ENCODE data around the gene PKP3. TPM values are rescaled to one million over a fixed set of nuclear protein-coding genes. Genes with fewer than 3 reads are reported as not detected.

Gene PKP3
- total and polyA plus RNA-seq, 7 experiments from 2014 or later = not detected

- H3K27me3 Mint-ChIP-seq = no peaks in the 10 kb centered on the region
- intact Hi-C loops (cut with micrococcal nuclease) = loop anchor here in 1 of 2 donors (10.0 kb wide), 2 partner anchors 282 to 382 kb away; partner anchors contain the start of genes CEND1, DEAF1, SLC25A22 and TMEM80
- ATAC-seq = no peak
- H3K4me3 ChIP-seq (ENCODE audit: low read length) = peak overlapping the region; percentile 92
- peak in 2 of 9 donors; percentile 10 to 20 for DNase-seq
- H3K27me3 ChIP-seq (ENCODE audit: control insufficient read depth in 2 of 2, insufficient read depth in 2 of 2, low read length in 2 of 2) = no peaks in the 10 kb centered on the region
- H3K4me1 ChIP-seq (ENCODE audit: control insufficient read depth in 2 of 2, insufficient read depth in 2 of 2, low read length in 2 of 2) = peaks cover 16 to 21% of the 10 kb centered on the region in 2 donors
- CTCF ChIA-PET = interaction anchor here (0.9 to 1.3 kb wide), 2 partner anchors 36 to 184 kb away, joined by 3 read pairs; no protein-coding TSS in a partner anchor
- peaks cover 0 to 21% (median 0%) of the 10 kb centered on the region in 3 experiments for H3K36me3 ChIP-seq (ENCODE audit: control insufficient read depth in 2 of 3, insufficient read depth in 3 of 3, low read length in 3 of 3)
- no peaks in the 10 kb centered on the region for H3K9me3 ChIP-seq (ENCODE audit: control insufficient read depth in 2 of 3, low read length in 3 of 3)
- H3K27ac ChIP-seq (ENCODE audit: low read depth, low read length) = peak overlapping the region; percentile 61
- peak overlapping the region; percentile 82 to 100 (median 95) for H3K4me3 Mint-ChIP-seq
- peak overlapping the region in 3 of 9 donors; percentile 79 to 88 (median 85) for H3K27ac Mint-ChIP-seq
- POLR2A ChIA-PET = interaction anchor here (0.6 to 5.2 kb wide), 4 partner anchors 27 to 391 kb away, joined by 3 to 93 read pairs (median 3); partner anchors contain the start of gene PTDSS2
- peaks cover 14 to 33% (median 26%) of the 10 kb centered on the region in 7 donors for H3K4me1 Mint-ChIP-seq
- peaks cover 0 to 2% (median 0%) of the 10 kb centered on the region in 11 donors for H3K9me3 Mint-ChIP-seq
- H3K36me3 Mint-ChIP-seq = peaks cover 0 to 11% (median 0%) of the 10 kb centered on the region in 5 donors
Observed at GRCh38 chr11:412641-413119, 18.7 kb downstream of the PKP3 start.

DNA sequence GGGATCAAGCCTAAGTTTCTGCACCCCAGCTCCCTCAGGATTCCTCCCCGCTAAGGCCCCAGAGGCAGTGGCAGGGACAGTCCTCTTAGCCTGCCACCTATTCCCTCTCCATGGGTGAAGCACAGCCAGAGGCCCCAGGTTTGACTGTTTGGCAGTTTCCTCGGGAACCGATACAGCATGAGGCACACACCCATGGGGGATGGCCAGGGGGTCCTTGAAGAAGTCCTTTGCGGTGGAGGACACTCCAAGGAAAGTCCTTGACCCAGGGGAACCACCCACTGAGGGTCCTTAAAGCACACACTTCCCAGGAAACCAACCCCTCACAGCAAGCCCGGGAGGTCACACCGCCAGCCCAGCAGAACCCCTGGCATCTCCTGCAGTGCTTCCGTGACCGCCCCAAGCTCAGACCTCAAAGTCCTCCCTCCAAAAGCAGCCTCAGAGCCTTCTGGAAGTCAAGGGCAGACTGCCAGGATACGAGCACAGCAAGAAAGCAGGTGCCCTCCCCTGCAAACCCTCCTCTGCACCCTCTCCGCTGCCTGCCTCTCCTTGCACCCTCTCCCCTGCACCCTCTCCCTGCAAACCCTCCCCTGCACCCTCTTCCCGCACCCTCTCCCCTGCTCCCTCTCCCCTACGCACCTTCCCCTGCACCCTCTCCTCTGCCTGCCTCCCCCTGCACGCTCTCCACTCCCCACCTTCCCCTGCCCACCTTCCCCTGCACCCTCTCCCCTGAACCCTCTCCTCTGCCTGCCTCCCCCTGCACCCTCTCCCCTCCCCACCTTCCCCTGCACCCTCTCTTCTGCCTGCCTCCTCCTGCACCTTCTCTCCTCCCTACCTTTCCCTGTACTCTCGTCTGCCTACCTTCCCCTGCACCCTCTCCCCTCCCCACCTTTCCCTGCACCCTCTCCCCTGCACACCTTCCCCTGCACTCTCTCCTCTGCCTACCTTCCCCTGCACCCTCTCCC lies 19.4 kb downstream of the PKP3 start:
- POLR2A ChIA-PET = interaction anchor here (0.6 to 5.2 kb wide), 10 partner anchors 17 to 206 kb away, joined by 3 to 93 read pairs (median 6); partner anchors contain the start of genes BET1L, PTDSS2 and RIC8A
- no peak for ATAC-seq
- H3K4me1 Mint-ChIP-seq = peaks cover 14 to 37% (median 26%) of the 10 kb centered on the region in 7 donors

GRCh38 chr11:414318-414857 lies 20.4 kb downstream of the PKP3 start:
- intact Hi-C loops (cut with micrococcal nuclease) = loop anchor here (2.0 to 10.0 kb wide), 5 partner anchors 92 to 380 kb away; partner anchors contain the start of genes BET1L (in 1 of the 2), CEND1 (in 1 of the 2), DEAF1 (in 1 of the 2) and PSMD13 (in 1 of the 2)
- Mint-ChIP-seq H3K36me3 (peaks cover 0 to 11% (median 0%) of the 10 kb centered on the region in 5 donors), H3K9me3 (peaks cover 0 to 2% (median 0%) of the 10 kb centered on the region in 11 donors), H3K27ac (peak overlapping the region; percentile 78 to 97 (median 90)), H3K4me3 (peak overlapping the region; percentile 94 to 100 (median 96)), H3K27me3 (no peaks in the 10 kb centered on the region), H3K4me1 (peaks cover 14 to 37% (median 20%) of the 10 kb centered on the region in 7 donors)
- ChIA-PET POLR2A (interaction anchor here (0.6 to 5.2 kb wide), 19 partner anchors 9 to 208 kb away, joined by 3 to 93 read pairs (median 5); partner anchors contain the start of genes ANO9, BET1L, PTDSS2 and RIC8A), CTCF (interaction anchor here (0.8 to 3.2 kb wide), 5 partner anchors 29 to 87 kb away, joined by 3 to 16 read pairs (median 7); partner anchors contain the start of gene PTDSS2)
- Histone ChIP-seq H3K4me1 (ENCODE audit: control insufficient read depth in 2 of 2, insufficient read depth in 2 of 2, low read length in 2 of 2) (peaks cover 11 to 21% of the 10 kb centered on the region in 2 donors), H3K4me3 (ENCODE audit: low read length) (peak overlapping the region; percentile 92), H3K36me3 (ENCODE audit: control insufficient read depth in 2 of 3, insufficient read depth in 3 of 3, low read length in 3 of 3) (peaks cover 0 to 10% (median 0%) of the 10 kb centered on the region in 3 experiments), H3K27me3 (ENCODE audit: control insufficient read depth in 2 of 2, insufficient read depth in 2 of 2, low read length in 2 of 2) (no peaks in the 10 kb centered on the region), H3K27ac (ENCODE audit: low read depth, low read length) (peak overlapping the region; percentile 75), H3K9me3 (ENCODE audit: control insufficient read depth in 2 of 3, low read length in 3 of 3) (no peaks in the 10 kb centered on the region)
- peak in 2 of 9 donors; percentile 17 to 41 for DNase-seq
- peak; percentile 35 for ATAC-seq

More for the DNA sequence above, 19.4 kb downstream of the PKP3 start:
- peak overlapping the region; percentile 92 for H3K4me3 ChIP-seq (ENCODE audit: low read length)
- Mint-ChIP-seq H3K27me3 (no peaks in the 10 kb centered on the region), H3K4me3 (peak overlapping the region; percentile 82 to 100 (median 95)), H3K36me3 (peaks cover 0 to 11% (median 0%) of the 10 kb centered on the region in 5 donors), H3K27ac (peak overlapping the region in 7 of 9 donors; percentile 42 to 88 (median 80)), H3K9me3 (peaks cover 0 to 2% (median 0%) of the 10 kb centered on the region in 11 donors)
- H3K27ac ChIP-seq (ENCODE audit: low read depth, low read length) = peak overlapping the region; percentile 61
- CTCF ChIA-PET = interaction anchor here (0.9 to 1.3 kb wide), 2 partner anchors 35 to 185 kb away, joined by 3 read pairs; no protein-coding TSS in a partner anchor
- peak in 4 of 9 donors; percentile 5 to 54 (median 36) for DNase-seq
- no peaks in the 10 kb centered on the region for H3K9me3 ChIP-seq (ENCODE audit: control insufficient read depth in 2 of 3, low read length in 3 of 3)
- peaks cover 11 to 21% of the 10 kb centered on the region in 2 donors for H3K4me1 ChIP-seq (ENCODE audit: control insufficient read depth in 2 of 2, insufficient read depth in 2 of 2, low read length in 2 of 2)
- peaks cover 0 to 19% (median 0%) of the 10 kb centered on the region in 3 experiments for H3K36me3 ChIP-seq (ENCODE audit: control insufficient read depth in 2 of 3, insufficient read depth in 3 of 3, low read length in 3 of 3)
- intact Hi-C loops (cut with micrococcal nuclease) = loop anchor here (2.0 to 10.0 kb wide), 5 partner anchors 93 to 381 kb away; partner anchors contain the start of genes BET1L (in 1 of the 2), CEND1 (in 1 of the 2), DEAF1 (in 1 of the 2) and PSMD13 (in 1 of the 2)
- no peaks in the 10 kb centered on the region for H3K27me3 ChIP-seq (ENCODE audit: control insufficient read depth in 2 of 2, insufficient read depth in 2 of 2, low read length in 2 of 2)

GRCh38 chr11:415640-416041 lies 21.6 kb downstream of the PKP3 start:
- Histone ChIP-seq H3K4me3 (ENCODE audit: low read length) (peak overlapping the region; percentile 92), H3K27me3 (ENCODE audit: control insufficient read depth in 2 of 2, insufficient read depth in 2 of 2, low read length in 2 of 2) (no peaks in the 10 kb centered on the region), H3K9me3 (ENCODE audit: control insufficient read depth in 2 of 3, low read length in 3 of 3) (no peaks in the 10 kb centered on the region), H3K27ac (ENCODE audit: low read depth, low read length) (peak overlapping the region; percentile 75), H3K4me1 (ENCODE audit: control insufficient read depth in 2 of 2, insufficient read depth in 2 of 2, low read length in 2 of 2) (peaks cover 11 to 21% of the 10 kb centered on the region in 2 donors), H3K36me3 (ENCODE audit: control insufficient read depth in 2 of 3, insufficient read depth in 3 of 3, low read length in 3 of 3) (no peaks in the 10 kb centered on the region)
- H3K4me1 Mint-ChIP-seq = peaks cover 10 to 37% (median 17%) of the 10 kb centered on the region in 7 donors
- H3K4me3 Mint-ChIP-seq = peak overlapping the region; percentile 94 to 100 (median 96)
- H3K27ac Mint-ChIP-seq = peak overlapping the region; percentile 78 to 97 (median 90)
- ChIA-PET CTCF (interaction anchor here (0.5 to 3.2 kb wide), 8 partner anchors 8 to 103 kb away, joined by 3 to 16 read pairs (median 5); partner anchors contain the start of gene PTDSS2), POLR2A (interaction anchor here (0.9 to 5.2 kb wide), 17 partner anchors 9 to 390 kb away, joined by 3 to 93 read pairs (median 9); partner anchors contain the start of genes ANO9, BET1L, PTDSS2 and RIC8A)
- peak in 2 of 9 donors; percentile 9 to 41 for DNase-seq
- no peaks in the 10 kb centered on the region for H3K27me3 Mint-ChIP-seq
- ATAC-seq = no peak
- peaks cover 0 to 11% (median 0%) of the 10 kb centered on the region in 5 donors for H3K36me3 Mint-ChIP-seq
- peaks cover 0 to 2% (median 0%) of the 10 kb centered on the region in 11 donors for H3K9me3 Mint-ChIP-seq
- intact Hi-C loops (cut with micrococcal nuclease) = loop anchor here (1.0 to 10.0 kb wide), 10 partner anchors 8 to 379 kb away; partner anchors contain the start of genes BET1L (in 1 of the 2), CEND1 (in 1 of the 2), DEAF1 (in 1 of the 2) and IFITM1 (in 1 of the 2)

- ATAC-seq (peak; percentile 1), DNase-seq (peak in 2 of 9 donors; percentile 9)
- Histone ChIP-seq H3K36me3 (ENCODE audit: control insufficient read depth in 2 of 3, insufficient read depth in 3 of 3, low read length in 3 of 3) (no peaks in the 10 kb centered on the region), H3K27ac (ENCODE audit: low read depth, low read length) (peak overlapping the region; percentile 75), H3K9me3 (ENCODE audit: control insufficient read depth in 2 of 3, low read length in 3 of 3) (no peaks in the 10 kb centered on the region), H3K4me3 (ENCODE audit: low read length) (peak overlapping the region; percentile 92), H3K27me3 (ENCODE audit: control insufficient read depth in 2 of 2, insufficient read depth in 2 of 2, low read length in 2 of 2) (no peaks in the 10 kb centered on the region), H3K4me1 (ENCODE audit: control insufficient read depth in 2 of 2, insufficient read depth in 2 of 2, low read length in 2 of 2) (peaks cover 11 to 21% of the 10 kb centered on the region in 2 donors)
- intact Hi-C loops (cut with micrococcal nuclease) = loop anchor here (5.0 to 10.0 kb wide), 4 partner anchors 104 to 379 kb away; partner anchors contain the start of genes CEND1 (in 1 of the 2), DEAF1 (in 1 of the 2), IFITM1 (in 1 of the 2) and IFITM2 (in 1 of the 2)
- peak overlapping the region; percentile 94 to 100 (median 96) for H3K4me3 Mint-ChIP-seq
- peaks cover 0 to 2% (median 0%) of the 10 kb centered on the region in 11 donors for H3K9me3 Mint-ChIP-seq
- peaks cover 0 to 11% (median 0%) of the 10 kb centered on the region in 5 donors for H3K36me3 Mint-ChIP-seq
- no peaks in the 10 kb centered on the region for H3K27me3 Mint-ChIP-seq
- CTCF ChIA-PET = interaction anchor here (0.5 to 3.2 kb wide), 5 partner anchors 9 to 103 kb away, joined by 3 to 16 read pairs (median 7); partner anchors contain the start of gene PTDSS2
- POLR2A ChIA-PET = interaction anchor here (0.8 to 5.2 kb wide), 19 partner anchors 9 to 390 kb away, joined by 3 to 93 read pairs (median 4); partner anchors contain the start of genes ANO9, BET1L, PTDSS2 and RIC8A
- H3K4me1 Mint-ChIP-seq = peaks cover 10 to 37% (median 17%) of the 10 kb centered on the region in 7 donors
- H3K27ac Mint-ChIP-seq = peak overlapping the region; percentile 78 to 97 (median 90)
Observed at GRCh38 chr11:416051-416756, 22.2 kb downstream of the PKP3 start.

Measured in naive thymus-derived CD4-positive, alpha-beta T cell (primary cell).